ENCODE data around the gene IBA57. TPM values are rescaled to one million over a fixed set of nuclear protein-coding genes. Genes with fewer than 3 reads are reported as not detected.

The IBA57 gene
- polyA plus RNA-seq, result 0.28 and 0.52 TPM in 2 replicates

GRCh38 chr1:228165372-228166169, at the start of gene IBA57:
Gene IBA57, plus strand, starts transcription at chr1:228165804. Its CDS starts 13 bp downstream, at chr1:228165817.

GRCh38 chr1:228139931-228140723, 25.5 kb upstream of the IBA57 start, which contains the start of gene GUK1:
Gene GUK1, plus strand, starts transcription at chr1:228140279. Its CDS starts 24 bp downstream, at chr1:228140303.

GRCh38 chr1:228149406-228150119, 16.0 kb upstream of the IBA57 start, which contains the start of gene GJC2:
Gene GJC2, plus strand, starts transcription at chr1:228149930. Its CDS starts 7,829 bp downstream, at chr1:228157759.

GRCh38 chr1:228207851-228208821, 42.5 kb downstream of the IBA57 start, which contains the start of gene OBSCN:
Gene OBSCN, plus strand, starts transcription at chr1:228208044. Its CDS starts 3,740 bp downstream, at chr1:228211784.

Other genes starting within 250 kb of the IBA57 start
- not detected in 2 replicates for gene WNT9A, start 217.9 kb upstream of the IBA57 start, polyA plus RNA-seq
- not detected in 2 replicates for gene WNT3A, start 158.8 kb upstream of the IBA57 start, polyA plus RNA-seq
- 69.6 and 120 TPM in 2 replicates for gene ARF1, start 83.1 kb upstream of the IBA57 start, polyA plus RNA-seq
- gene C1orf35, start 62.5 kb upstream of the IBA57 start, polyA plus RNA-seq, result 6.7 and 9.0 TPM in 2 replicates
- gene MRPL55, start 56.5 kb upstream of the IBA57 start, polyA plus RNA-seq, result 133 and 141 TPM in 2 replicates
- 37.5 and 49.9 TPM in 2 replicates for gene GUK1, start 25.5 kb upstream of the IBA57 start, polyA plus RNA-seq
- 0.17 and 0.28 TPM in 2 replicates for gene GJC2, start 15.9 kb upstream of the IBA57 start, polyA plus RNA-seq
- 2.8 and 7.2 TPM in 2 replicates for gene OBSCN, start 42.2 kb downstream of the IBA57 start, polyA plus RNA-seq
- gene TRIM11, start 241.0 kb downstream of the IBA57 start, polyA plus RNA-seq, result 5.2 and 9.0 TPM in 2 replicates

Data from Purkinje cell (primary cell).